ENCODE measurements around the gene WDFY4. TPM values are rescaled to one million over a fixed set of nuclear protein-coding genes. Genes with fewer than 3 reads are reported as not detected.

The WDFY4 gene
- total RNA-seq, 1 experiment from 2014 or later: not detected

DNA sequence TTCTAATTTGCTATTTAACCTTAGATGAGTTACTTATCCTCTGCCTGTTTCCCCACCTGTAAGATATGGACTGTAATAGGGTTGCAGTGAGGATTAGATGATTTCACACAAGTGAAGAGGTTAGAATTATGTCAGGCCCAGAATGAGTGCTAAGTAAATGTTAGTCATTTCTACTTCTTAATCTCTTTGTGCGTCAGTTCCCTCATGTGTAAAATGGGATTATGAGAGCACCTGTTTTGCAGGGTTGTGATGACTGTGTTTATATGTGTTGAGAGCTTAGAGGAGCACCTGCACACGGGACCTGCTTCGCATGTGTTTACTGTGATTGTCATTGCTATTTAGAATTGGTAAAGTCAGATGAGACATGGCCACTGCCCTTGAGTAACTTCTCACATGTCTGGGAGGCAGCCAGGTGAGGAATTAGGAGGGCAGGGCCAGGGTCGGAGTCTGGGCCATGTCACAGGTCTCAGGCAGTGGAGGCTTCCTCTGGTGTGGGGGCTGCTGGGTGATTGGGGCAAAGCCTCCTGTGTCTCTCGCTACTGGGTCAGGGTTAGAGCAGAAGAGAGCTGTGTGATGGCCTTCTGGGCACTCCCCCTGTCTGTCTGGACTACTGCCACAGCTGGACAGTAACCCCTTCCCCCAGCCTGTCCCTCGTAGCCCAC lies 106.7 kb downstream of the WDFY4 start:
- Histone ChIP-seq H3K4ac (ENCODE audit: low read depth, low read length) (no peak overlapping the region), H3K27ac (ENCODE audit: insufficient read length, low read depth, low read length) (no peak overlapping the region), H2AFZ (ENCODE audit: low read length) (no peak overlapping the region), H3K56ac (ENCODE audit: insufficient read length, low read depth, low read length) (no peak overlapping the region), H2BK5ac (ENCODE audit: insufficient read length, low read length) (no peak overlapping the region), H3K9me3 (ENCODE audit: control insufficient read depth, low read depth, low read length) (no peaks in the 10 kb centered on the region), H3K4me1 (ENCODE audit: insufficient read depth, low read length) (no peaks in the 10 kb centered on the region), H4K20me1 (ENCODE audit: control insufficient read depth, insufficient read depth, insufficient read length) (no peaks in the 10 kb centered on the region), H2BK15ac (ENCODE audit: low read depth, low read length) (no peak overlapping the region), H3K23ac (ENCODE audit: insufficient read length, low read depth, low read length) (no peak overlapping the region), H3K9ac (ENCODE audit: extremely low read depth, insufficient read length, low read length) (no peak overlapping the region), H2AK5ac (ENCODE audit: insufficient read length, low read length) (no peak overlapping the region), H2BK20ac (ENCODE audit: low read depth, low read length, poor library complexity, severe bottlenecking) (no peak overlapping the region), H3K23me2 (ENCODE audit: insufficient read length, low read depth, low read length, poor library complexity, severe bottlenecking) (no peaks in the 10 kb centered on the region), H4K5ac (ENCODE audit: insufficient read length, low read depth, low read length) (no peak overlapping the region), H4K8ac (replicated peaks; ENCODE audit: insufficient read length, low read depth, low read length) (no peak overlapping the region), H3K18ac (ENCODE audit: insufficient read length, low read depth, low read length) (no peak overlapping the region), H3T11ph (ENCODE audit: low read length) (no peak overlapping the region), H4K91ac (ENCODE audit: insufficient read length, low read depth, low read length) (no peak overlapping the region), H3K79me1 (ENCODE audit: insufficient read depth, low read depth, low read length, poor library complexity, severe bottlenecking) (no peaks in the 10 kb centered on the region), H3K27me3 (ENCODE audit: insufficient read depth, low read length) (0 out of 2 replicates have a peak, but pooled peaks cover 2% of the 10 kb centered on the region), H3K4me2 (ENCODE audit: insufficient read depth, insufficient read length, low read length) (no peak overlapping the region), H3K79me2 (ENCODE audit: insufficient read depth, low read length) (no peaks in the 10 kb centered on the region), H2BK12ac (ENCODE audit: insufficient read length, low read depth, low read length) (no peak overlapping the region), H2BK120ac (ENCODE audit: low read depth, low read length, poor library complexity, severe bottlenecking) (no peak overlapping the region), H3K14ac (ENCODE audit: insufficient read depth, low read length) (no peak overlapping the region)
- no peaks in the 10 kb centered on the region for H3K36me3 Mint-ChIP-seq (ENCODE audit: insufficient read depth in 1 of 3, low read depth in 3 of 3)
- H3K9me3 Mint-ChIP-seq: no peaks in the 10 kb centered on the region
- H3K4me1 Mint-ChIP-seq: no peaks in the 10 kb centered on the region
- no peak overlapping the region for H3K4me3 Mint-ChIP-seq
- TF ChIP-seq, protein P1, sequence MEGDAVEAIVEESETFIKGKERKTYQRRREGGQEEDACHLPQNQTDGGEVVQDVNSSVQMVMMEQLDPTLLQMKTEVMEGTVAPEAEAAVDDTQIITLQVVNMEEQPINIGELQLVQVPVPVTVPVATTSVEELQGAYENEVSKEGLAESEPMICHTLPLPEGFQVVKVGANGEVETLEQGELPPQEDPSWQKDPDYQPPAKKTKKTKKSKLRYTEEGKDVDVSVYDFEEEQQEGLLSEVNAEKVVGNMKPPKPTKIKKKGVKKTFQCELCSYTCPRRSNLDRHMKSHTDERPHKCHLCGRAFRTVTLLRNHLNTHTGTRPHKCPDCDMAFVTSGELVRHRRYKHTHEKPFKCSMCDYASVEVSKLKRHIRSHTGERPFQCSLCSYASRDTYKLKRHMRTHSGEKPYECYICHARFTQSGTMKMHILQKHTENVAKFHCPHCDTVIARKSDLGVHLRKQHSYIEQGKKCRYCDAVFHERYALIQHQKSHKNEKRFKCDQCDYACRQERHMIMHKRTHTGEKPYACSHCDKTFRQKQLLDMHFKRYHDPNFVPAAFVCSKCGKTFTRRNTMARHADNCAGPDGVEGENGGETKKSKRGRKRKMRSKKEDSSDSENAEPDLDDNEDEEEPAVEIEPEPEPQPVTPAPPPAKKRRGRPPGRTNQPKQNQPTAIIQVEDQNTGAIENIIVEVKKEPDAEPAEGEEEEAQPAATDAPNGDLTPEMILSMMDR (conservative IDR thresholded peaks at IDR 0.05): no peak
- no peak overlapping the region for H3K27ac Mint-ChIP-seq
- no CpG with 5 or more reads among the region's 6 CpGs for WGBS (ENCODE audit: extremely low coverage, insufficient read length, low lambda C conversion rate)
- peaks cover 19% of the 10 kb centered on the region for H3K27me3 Mint-ChIP-seq (ENCODE audit: low read depth)
- no peak for DNase-seq

Data from H9 (cell line).